ENCODE results near the gene PSMD3. TPM values are rescaled to one million over a fixed set of nuclear protein-coding genes. Genes with fewer than 3 reads are reported as not detected.

PSMD3 gene
- total RNA-seq, 1 experiment from 2014 or later: 179 TPM

DNA sequence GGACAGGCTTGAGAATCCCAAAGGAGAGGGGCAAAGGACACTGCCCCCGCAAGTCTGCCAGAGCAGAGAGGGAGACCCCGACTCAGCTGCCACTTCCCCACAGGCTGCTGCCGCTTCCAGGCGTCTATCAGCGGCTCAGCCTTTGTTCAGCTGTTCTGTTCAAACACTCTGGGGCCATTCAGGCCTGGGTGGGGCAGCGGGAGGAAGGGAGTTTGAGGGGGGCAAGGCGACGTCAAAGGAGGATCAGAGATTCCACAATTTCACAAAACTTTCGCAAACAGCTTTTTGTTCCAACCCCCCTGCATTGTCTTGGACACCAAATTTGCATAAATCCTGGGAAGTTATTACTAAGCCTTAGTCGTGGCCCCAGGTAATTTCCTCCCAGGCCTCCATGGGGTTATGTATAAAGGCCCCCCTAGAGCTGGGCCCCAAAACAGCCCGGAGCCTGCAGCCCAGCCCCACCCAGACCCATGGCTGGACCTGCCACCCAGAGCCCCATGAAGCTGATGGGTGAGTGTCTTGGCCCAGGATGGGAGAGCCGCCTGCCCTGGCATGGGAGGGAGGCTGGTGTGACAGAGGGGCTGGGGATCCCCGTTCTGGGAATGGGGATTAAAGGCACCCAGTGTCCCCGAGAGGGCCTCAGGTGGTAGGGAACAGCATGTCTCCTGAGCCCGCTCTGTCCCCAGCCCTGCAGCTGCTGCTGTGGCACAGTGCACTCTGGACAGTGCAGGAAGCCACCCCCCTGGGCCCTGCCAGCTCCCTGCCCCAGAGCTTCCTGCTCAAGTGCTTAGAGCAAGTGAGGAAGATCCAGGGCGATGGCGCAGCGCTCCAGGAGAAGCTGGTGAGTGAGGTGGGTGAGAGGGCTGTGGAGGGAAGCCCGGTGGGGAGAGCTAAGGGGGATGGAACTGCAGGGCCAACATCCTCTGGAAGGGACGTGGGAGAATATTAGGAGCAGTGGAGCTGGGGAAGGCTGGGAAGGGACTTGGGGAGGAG lies 34.7 kb downstream of the PSMD3 start, which contains the start of gene CSF3:
CSF3 (plus strand) TSS at position 436 of the 993 bp plus-strand sequence; CDS start at position 471, 35 bp downstream.
- Mint-ChIP-seq H3K9me3 (ENCODE audit: unreplicated experiment) (no peaks in the 10 kb centered on the region), H3K27ac (ENCODE audit: unreplicated experiment) (no peak within 1 kb of the TSS), H3K4me1 (ENCODE audit: low read depth, unreplicated experiment) (no peaks in the 10 kb centered on the region), H3K4me3 (ENCODE audit: unreplicated experiment) (no peak within 1 kb of the TSS), H3K36me3 (ENCODE audit: insufficient read depth, unreplicated experiment) (peaks cover 15% of the 10 kb centered on the region), H3K27me3 (ENCODE audit: insufficient read depth, unreplicated experiment) (no peaks in the 10 kb centered on the region)
- no peaks in the 10 kb centered on the region for H3K27me3 ChIP-seq (replicated peaks; ENCODE audit: control insufficient read depth, insufficient read depth, low read length)
- H3K36me3 ChIP-seq (ENCODE audit: control insufficient read depth, insufficient read depth, low read length): no peaks in the 10 kb centered on the region; the same call in 1 of the 2 replicates
- TF ChIP-seq, protein P1, sequence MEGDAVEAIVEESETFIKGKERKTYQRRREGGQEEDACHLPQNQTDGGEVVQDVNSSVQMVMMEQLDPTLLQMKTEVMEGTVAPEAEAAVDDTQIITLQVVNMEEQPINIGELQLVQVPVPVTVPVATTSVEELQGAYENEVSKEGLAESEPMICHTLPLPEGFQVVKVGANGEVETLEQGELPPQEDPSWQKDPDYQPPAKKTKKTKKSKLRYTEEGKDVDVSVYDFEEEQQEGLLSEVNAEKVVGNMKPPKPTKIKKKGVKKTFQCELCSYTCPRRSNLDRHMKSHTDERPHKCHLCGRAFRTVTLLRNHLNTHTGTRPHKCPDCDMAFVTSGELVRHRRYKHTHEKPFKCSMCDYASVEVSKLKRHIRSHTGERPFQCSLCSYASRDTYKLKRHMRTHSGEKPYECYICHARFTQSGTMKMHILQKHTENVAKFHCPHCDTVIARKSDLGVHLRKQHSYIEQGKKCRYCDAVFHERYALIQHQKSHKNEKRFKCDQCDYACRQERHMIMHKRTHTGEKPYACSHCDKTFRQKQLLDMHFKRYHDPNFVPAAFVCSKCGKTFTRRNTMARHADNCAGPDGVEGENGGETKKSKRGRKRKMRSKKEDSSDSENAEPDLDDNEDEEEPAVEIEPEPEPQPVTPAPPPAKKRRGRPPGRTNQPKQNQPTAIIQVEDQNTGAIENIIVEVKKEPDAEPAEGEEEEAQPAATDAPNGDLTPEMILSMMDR (IDR thresholded peaks at IDR 0.05; ENCODE audit: insufficient read depth in 1 of 2, low read depth in 1 of 2, low read length in 1 of 2, severe bottlenecking in 1 of 2, unreplicated experiment in 1 of 2): no peak
- CTCF ChIA-PET: interaction anchor here (0.6 to 1.8 kb wide), 8 partner anchors 13 to 162 kb away, joined by 3 to 9 read pairs (median 4); partner anchors contain the start of genes PSMD3 and RAPGEFL1
- DNase-seq: peak in 1 of 2 experiments; percentile 43
- H3K4me1 ChIP-seq: peaks cover 19% of the 10 kb centered on the region
- no TSS peak for BruUV-seq (replicated peaks)
- POLR2A ChIA-PET: no interaction called here
- H3K9me3 ChIP-seq: no peaks in the 10 kb centered on the region
- no peak within 1 kb of the TSS for H3K4me3 ChIP-seq (ENCODE audit: low read depth, low read length)
- intact Hi-C loops (cut with micrococcal nuclease; ENCODE audit: unreplicated experiment): no loop called here

DNA sequence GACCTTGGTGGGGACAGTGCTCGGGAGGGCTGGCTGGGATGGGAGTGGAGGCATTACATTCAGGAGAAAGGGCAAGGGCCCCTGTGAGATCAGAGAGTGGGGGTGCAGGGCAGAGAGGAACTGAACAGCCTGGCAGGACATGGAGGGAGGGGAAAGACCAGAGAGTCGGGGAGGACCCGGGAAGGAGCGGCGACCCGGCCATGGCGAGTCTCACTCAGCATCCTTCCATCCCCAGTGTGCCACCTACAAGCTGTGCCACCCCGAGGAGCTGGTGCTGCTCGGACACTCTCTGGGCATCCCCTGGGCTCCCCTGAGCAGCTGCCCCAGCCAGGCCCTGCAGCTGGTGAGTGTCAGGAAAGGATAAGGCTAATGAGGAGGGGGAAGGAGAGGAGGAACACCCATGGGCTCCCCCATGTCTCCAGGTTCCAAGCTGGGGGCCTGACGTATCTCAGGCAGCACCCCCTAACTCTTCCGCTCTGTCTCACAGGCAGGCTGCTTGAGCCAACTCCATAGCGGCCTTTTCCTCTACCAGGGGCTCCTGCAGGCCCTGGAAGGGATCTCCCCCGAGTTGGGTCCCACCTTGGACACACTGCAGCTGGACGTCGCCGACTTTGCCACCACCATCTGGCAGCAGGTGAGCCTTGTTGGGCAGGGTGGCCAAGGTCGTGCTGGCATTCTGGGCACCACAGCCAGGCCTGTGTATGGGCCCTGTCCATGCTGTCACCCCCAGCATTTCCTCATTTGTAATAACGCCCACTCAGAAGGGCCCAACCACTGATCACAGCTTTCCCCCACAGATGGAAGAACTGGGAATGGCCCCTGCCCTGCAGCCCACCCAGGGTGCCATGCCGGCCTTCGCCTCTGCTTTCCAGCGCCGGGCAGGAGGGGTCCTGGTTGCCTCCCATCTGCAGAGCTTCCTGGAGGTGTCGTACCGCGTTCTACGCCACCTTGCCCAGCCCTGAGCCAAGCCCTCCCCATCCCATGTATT lies 35.7 kb downstream of the PSMD3 start:
- H3K27me3 Mint-ChIP-seq (ENCODE audit: insufficient read depth, unreplicated experiment): no peaks in the 10 kb centered on the region
- H3K27ac Mint-ChIP-seq (ENCODE audit: unreplicated experiment): peak overlapping the region; percentile 22
- no peaks in the 10 kb centered on the region for H3K9me3 Mint-ChIP-seq (ENCODE audit: unreplicated experiment)
- H3K4me3 Mint-ChIP-seq (ENCODE audit: unreplicated experiment): no peak overlapping the region
- Histone ChIP-seq H3K4me1 (peaks cover 19% of the 10 kb centered on the region), H3K27me3 (replicated peaks; ENCODE audit: control insufficient read depth, insufficient read depth, low read length) (no peaks in the 10 kb centered on the region), H3K36me3 (ENCODE audit: control insufficient read depth, insufficient read depth, low read length) (no peaks in the 10 kb centered on the region; the same call in none of the 2 replicates), H3K4me3 (ENCODE audit: low read depth, low read length) (no peak overlapping the region), H3K9me3 (no peaks in the 10 kb centered on the region)
- CTCF ChIA-PET: interaction anchor here (0.6 to 1.8 kb wide), 4 partner anchors 12 to 95 kb away, joined by 3 to 9 read pairs (median 4); no protein-coding TSS in a partner anchor
- BruUV-seq (replicated peaks): no TSS peak
- intact Hi-C loops (cut with micrococcal nuclease; ENCODE audit: unreplicated experiment): no loop called here
- peaks cover 23% of the 10 kb centered on the region for H3K36me3 Mint-ChIP-seq (ENCODE audit: insufficient read depth, unreplicated experiment)
- TF ChIP-seq, protein P1 (IDR thresholded peaks at IDR 0.05; ENCODE audit: insufficient read depth in 1 of 2, low read depth in 1 of 2, low read length in 1 of 2, severe bottlenecking in 1 of 2, unreplicated experiment in 1 of 2): no peak
- H3K4me1 Mint-ChIP-seq (ENCODE audit: low read depth, unreplicated experiment): no peaks in the 10 kb centered on the region
- no peak for DNase-seq
- POLR2A ChIA-PET: no interaction called here
